GM18517 (cell line): ENCODE results near the gene DGUOK.
"Not testable (repeated sequence)": the region's sequence is repeated elsewhere in the genome, so short reads cannot be mapped to it uniquely, and the experiment has no call there.

ENCODE experiments used
- ATAC-seq: cut with Tn5 transposase; IDR thresholded peaks from one replicate; pipeline ENCODE4 v1.9.1; 2021; ENCODE audit warnings: mild to moderate bottlenecking, moderate library complexity; ENCODE audit not compliant: unreplicated experiment

The DGUOK gene

DNA sequence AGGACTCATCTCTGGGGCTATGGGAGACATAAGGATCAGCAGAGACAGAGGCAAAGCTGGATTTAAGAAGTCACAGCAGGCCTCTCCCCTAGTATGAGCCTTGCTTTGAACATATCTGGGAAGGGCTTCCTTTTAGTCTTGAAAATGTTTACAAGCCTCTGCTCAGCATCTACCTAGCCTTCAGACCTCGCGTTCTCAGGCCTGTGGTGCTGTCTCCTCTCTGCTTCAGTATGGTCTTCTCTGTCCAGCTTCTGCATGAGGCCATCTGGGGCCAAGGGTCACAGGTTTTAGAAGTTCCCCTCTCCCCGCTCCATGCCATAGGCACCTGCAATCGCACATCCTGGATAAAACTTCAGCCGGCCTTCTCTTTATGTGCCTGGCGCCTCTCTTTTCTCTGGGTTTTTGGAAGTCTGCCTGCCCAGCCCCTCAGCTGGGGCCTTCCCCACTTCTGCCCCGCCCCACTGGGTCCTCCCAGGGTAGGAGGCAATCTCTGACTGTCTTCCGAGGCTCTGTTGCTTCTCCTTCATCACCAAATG, 26.8 kb upstream of the DGUOK start:
- ATAC-seq = no peak

GRCh38 chr2:73901143-73901542, 25.5 kb upstream of the DGUOK start:
- no peak for ATAC-seq

DNA sequence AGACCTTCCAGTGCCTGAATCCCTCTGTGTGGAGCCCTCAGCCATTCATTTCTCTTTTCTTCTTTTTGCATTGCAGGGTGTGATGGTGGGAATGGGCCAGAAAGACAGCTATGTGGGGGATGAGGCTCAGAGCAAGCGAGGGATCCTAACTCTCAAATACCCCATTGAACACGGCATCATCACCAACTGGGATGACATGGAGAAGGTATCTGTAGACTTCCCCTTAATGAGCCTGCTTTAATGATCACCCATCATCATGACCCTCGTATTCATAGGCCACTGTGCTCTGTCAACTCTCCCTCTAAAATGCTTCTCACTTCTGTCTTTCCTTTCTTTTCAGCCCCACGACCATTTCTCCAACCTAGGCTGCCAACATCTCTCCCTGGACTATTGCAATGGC, 24.4 kb upstream of the DGUOK start:
- ATAC-seq = no peak

GRCh38 chr2:73903313-73903712, 23.4 kb upstream of the DGUOK start:
- no peak for ATAC-seq

DNA sequence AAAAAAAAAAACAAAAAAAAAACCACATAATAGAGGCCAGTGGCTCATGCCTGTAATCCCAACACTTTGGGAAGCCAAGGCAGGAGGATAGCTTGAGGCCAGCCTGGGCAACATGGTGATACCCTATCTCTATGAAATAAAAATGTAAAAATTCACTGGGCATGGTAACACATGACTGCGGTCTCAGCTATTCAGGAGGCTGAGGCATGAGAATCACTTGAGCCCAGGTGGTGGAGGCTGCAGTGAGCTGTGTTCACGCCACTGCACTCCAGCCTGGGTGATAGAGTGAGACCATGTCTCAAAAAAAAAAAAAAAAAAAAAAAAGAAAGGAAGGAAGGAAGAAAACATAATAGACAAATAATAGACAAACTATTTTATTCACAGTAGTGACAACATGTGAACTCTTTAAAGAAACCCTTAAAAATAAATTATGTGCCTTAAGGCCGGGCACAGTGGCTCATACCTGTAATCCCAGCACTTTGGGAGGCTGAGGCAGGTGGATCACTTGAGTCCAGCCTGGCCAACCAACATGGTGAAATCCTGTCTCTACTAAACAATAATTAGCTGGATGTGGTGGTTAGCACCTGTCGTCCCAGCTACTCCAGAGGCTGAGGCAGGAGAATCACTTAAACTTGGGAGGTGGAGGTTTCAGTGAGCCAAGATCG, 22.6 kb upstream of the DGUOK start:
- not testable (repeated sequence) for ATAC-seq

- no peak for ATAC-seq
Measured at GRCh38 chr2:73904952-73905351, 21.7 kb upstream of the DGUOK start.

- no peak for ATAC-seq
Measured at GRCh38 chr2:73906847-73907505, 19.7 kb upstream of the DGUOK start.

DNA sequence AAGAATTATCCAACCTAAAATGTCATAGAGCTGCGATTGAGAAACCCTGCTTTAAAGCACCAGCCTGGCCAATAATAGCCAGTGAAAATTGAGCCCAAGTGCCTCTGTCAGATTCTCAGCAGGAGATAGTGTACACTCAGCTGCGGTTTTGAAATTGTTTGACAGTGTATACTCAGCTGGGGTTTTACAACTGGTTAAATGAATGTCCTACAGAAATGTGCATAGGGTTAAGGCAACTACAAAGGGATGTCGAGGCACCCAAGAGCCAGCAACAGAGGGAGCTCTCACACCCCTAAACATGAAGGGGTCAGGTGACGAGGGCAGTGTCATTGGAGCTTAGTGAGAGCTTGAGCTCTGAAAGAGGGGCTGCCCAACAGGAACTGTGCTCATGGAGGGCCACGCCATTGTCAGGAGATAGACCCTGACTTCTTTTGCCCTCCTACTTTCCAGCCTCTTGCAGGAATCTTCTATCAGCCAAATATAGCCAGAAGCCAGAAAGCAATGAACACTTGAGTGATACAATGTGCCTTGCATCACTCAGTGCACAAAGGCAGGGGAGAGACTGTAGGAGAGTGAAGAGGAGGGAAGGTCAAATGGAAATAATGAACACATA, 18.7 kb upstream of the DGUOK start:
- ATAC-seq = no peak

- ATAC-seq = no peak
Measured at GRCh38 chr2:73908689-73909652, 17.7 kb upstream of the DGUOK start.

- no peak for ATAC-seq
Measured at GRCh38 chr2:73910873-73911547, 15.7 kb upstream of the DGUOK start.

GRCh38 chr2:73911548-73912208, 15.0 kb upstream of the DGUOK start:
- no peak for ATAC-seq

- no peak for ATAC-seq
Measured at GRCh38 chr2:73913414-73914054, 13.1 kb upstream of the DGUOK start.

DNA sequence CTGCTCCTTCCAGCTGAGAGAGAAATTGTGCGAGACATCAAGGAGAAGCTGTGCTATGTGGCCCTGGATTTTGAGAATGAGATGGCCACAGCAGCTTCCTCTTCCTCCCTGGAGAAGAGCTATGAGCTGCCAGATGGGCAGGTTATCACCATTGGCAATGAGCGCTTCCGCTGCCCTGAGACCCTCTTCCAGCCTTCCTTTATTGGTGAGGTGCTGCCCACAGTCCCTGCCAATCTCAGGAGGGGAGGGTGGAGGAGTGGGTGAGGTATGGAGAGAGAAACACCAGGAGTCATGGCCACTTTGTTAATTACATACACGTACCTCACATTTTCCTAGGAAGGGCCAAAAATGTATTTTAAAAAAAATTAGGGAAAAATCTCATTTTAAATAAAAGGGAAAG, 12.0 kb upstream of the DGUOK start:
- ATAC-seq = no peak

DNA sequence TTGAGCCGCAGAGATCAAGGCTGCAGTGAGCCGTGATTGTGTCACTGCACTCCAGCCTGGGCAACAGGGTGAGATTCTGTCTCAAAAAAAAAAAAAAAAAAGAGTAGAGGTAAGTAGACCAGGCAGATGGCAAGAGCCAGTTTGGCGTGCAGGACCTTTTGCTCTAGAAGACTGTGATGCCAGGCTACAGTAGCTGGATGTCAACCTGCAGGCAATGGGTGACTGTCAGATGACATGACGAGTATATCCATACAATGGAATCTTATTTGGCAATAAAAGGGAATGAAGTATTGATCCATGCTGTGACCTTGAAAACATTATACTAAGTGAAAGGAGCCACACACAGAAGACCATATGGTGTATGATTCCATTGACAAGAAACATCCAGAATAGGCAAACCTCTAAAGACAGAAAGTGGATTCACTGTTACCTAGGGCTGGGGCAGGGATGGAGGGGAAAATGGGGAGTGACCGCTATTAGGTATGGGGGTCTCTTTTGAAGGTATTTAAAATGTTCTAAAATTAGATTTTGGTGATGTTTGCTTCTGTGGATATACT, 11.2 kb upstream of the DGUOK start:
- ATAC-seq = no peak

DNA sequence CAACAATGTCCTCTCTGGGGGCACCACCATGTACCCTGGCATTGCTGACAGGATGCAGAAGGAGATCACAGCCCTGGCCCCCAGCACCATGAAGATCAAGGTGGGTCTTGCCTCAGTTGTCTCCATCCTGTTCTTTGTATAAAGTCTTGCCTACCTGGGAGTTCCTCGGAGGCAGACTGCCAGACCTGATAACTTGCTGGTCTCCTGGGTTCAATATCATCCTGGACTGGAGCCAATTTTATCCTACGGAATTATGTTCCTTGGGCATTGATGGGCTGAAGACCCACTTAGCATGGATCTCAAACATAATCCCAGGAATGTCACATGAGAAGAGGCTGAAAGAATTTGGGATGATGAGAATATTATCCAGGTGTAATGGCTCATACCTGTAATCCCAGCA, 10.0 kb upstream of the DGUOK start:
- no peak for ATAC-seq

DNA sequence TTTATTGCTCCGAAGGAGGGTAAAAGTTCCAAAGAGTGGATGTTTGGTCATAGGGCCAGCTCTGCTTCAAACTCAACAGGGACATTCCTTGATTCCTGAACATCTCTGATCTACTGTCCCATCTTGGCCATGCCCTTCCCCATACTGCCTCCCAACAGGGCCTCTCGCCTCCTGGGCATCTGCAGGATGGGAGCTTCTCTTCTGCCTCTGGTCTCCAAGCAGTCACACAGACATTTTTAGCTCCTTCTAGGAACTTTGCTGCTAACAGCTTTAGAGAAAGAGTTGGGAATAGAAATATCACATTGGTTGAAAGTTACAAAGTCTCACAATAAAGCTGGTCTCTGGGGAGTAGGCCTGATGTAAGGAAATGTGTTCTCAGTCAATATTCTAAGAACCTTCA, 9.4 kb upstream of the DGUOK start:
- ATAC-seq = no peak

DNA sequence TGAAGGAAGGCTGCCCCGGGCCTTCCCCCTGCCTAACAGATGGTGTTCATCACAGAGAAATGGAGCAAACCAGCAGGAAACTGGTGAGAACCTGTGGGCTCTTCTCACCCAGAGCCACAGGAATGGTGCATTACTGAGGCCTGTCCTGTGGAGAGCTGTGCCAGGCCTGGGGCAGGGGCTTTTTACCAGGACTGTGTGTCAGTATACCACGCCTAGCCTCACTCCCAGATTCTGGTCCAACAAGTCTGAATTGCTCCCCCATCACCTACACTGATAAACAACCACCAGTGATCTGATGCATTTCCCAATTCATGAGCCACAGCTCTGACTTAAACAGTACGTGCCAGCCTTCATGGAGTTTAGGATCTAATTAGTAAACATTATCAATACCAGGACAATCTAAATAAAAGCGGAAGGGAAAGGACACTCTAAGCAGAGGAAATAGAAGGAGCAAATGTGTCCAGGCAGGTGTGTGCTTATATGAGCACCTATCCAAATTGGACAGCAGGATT, 8.9 kb upstream of the DGUOK start:
- no peak for ATAC-seq

DNA sequence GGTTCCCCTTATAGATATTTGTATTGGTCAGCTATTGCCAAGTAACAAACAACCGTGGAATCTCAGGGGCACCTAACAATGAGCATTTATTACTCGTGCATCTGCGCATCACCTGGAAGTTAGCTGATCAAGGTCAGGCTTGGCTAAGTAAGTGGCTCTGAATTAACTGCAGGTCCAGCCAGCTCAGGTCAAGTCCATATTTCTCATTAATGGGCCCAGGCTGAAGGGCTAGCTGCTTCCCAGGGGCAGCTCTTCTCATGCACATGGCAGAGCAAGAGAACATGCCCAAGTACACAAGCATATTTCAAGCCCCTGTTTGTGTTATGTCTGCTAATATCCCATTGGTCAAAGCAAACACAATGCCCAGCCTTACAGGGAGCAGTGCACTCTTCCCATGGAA, 7.8 kb upstream of the DGUOK start:
- ATAC-seq = no peak
